Ovary (tissue), 3 donors: ENCODE results near the gene RHO.

Experiments used
- CTCF ChIP-seq, 3 donors: fragments of 450-650 bp in 2 of 3; fragments of 200-600 bp in 1 of 3; IDR thresholded peaks; one replicate each; pipeline versions ENCODE4 v1.5.1 to v1.8.0; 2016 to 2022; ENCODE audit warnings: antibody characterized with exemption in 3 of 3, mild to moderate bottlenecking in 1 of 3
- EP300 ChIP-seq: sonication (generic); formaldehyde crosslinking; IDR thresholded peaks from one replicate; pipeline ENCODE4 v1.6.1; 2017; ENCODE audit warnings: antibody characterized with exemption
- POLR2A ChIP-seq: fragments of 450-650 bp; IDR thresholded peaks from one replicate; pipeline ENCODE4 v1.6.1; 2017; ENCODE audit warnings: antibody characterized with exemption, mild to moderate bottlenecking, moderate library complexity
- donor health status: DM: no; HTN: no; CAD: no.

- TF ChIP-seq CTCF (IDR thresholded peaks at IDR 0.05) (no peak), EP300 (no peak), POLR2A (no peak)
Measured at GRCh38 chr3:129527262-129527661, 1.2 kb upstream of the RHO start.
